H1 (cell line): ENCODE results near the gene NR2C2AP. TPM values are rescaled to one million over a fixed set of nuclear protein-coding genes. Genes with fewer than 3 reads are reported as not detected.

Experiments used
- CTCF ChIA-PET: fragments of 300-600 bp; sonication (Branson Sonifier 250); formaldehyde crosslinking; loops from one replicate; lab custom pipeline; 2021; ENCODE audit not compliant: partially characterized antibody; lab: Charles Lee
- POLR2A ChIA-PET: fragments of 300-600 bp; sonication (Branson Sonifier 250); formaldehyde crosslinking; loops from one replicate; lab custom pipeline; 2021; ENCODE audit warnings: inconsistent platforms; ENCODE audit not compliant: partially characterized antibody; lab: Charles Lee
- DNase-seq, 2 experiments: peaks; one replicate each; pipeline versions ENCODE4 v3.0.0 to v3.0.0-alpha.2; 2010 to 2022; ENCODE audit warnings: low spot score in 2 of 2, low read depth in 1 of 2, mixed read lengths in 1 of 2
- FAIRE-seq: peaks from 2 replicates; lab custom pipeline; 2011; peaks lifted over from hg19 to GRCh38; lab: Jason Lieb, UNC
- H2AFZ ChIP-seq: 2 replicates; pipeline ENCODE4 v1.8.1; 2012; ENCODE audit warnings: low read length, inconsistent platforms
- H2AK5ac ChIP-seq: 2 replicates; pipeline ENCODE4 v1.6.1; 2013; ENCODE audit warnings: low read depth, low read length
- H2BK120ac ChIP-seq: replicated peaks from 2 replicates; pipeline ENCODE3; 2013; ENCODE audit warnings: low read depth, low read length, inconsistent platforms
- H2BK12ac ChIP-seq: 2 replicates; pipeline ENCODE4 v1.6.1; 2013; ENCODE audit warnings: low read depth, low read length
- H2BK15ac ChIP-seq: 2 replicates; pipeline ENCODE4 v1.6.1; 2013; ENCODE audit warnings: low read length
- H2BK20ac ChIP-seq: 2 replicates; pipeline ENCODE4 v1.6.1; 2013; ENCODE audit warnings: low read length
- H2BK5ac ChIP-seq: 2 replicates; pipeline ENCODE4 v1.6.1; 2013; ENCODE audit warnings: low read depth, low read length
- H3K14ac ChIP-seq: 2 replicates; pipeline ENCODE4 v1.6.1; 2013; ENCODE audit warnings: inconsistent platforms; ENCODE audit not compliant: insufficient read length
- H3K18ac ChIP-seq: 2 replicates; pipeline ENCODE4 v1.6.1; 2013; ENCODE audit warnings: low read length; ENCODE audit errors: extremely low read depth
- H3K23ac ChIP-seq: 2 replicates; pipeline ENCODE4 v1.6.1; 2013; ENCODE audit warnings: inconsistent platforms; ENCODE audit not compliant: insufficient read length
- H3K23me2 ChIP-seq: 2 replicates; pipeline ENCODE4 v1.6.1; 2013; ENCODE audit warnings: low read depth, low read length
- H3K27ac ChIP-seq: 2 replicates; pipeline ENCODE4 v1.6.1; 2011; ENCODE audit warnings: low read depth, low read length, inconsistent platforms
- H3K27me3 ChIP-seq, 4 experiments: replicated peaks in 1 of 4; 1 replicate in 1 of 4; 2 replicates in 3 of 4; pipeline versions ENCODE4 v1.6.1 to v1.8.1; 2011 to 2013; ENCODE audit warnings: low read length in 3 of 4, mild to moderate bottlenecking in 3 of 4, inconsistent platforms in 2 of 4, mixed read lengths in 2 of 4, moderate library complexity in 1 of 4; ENCODE audit not compliant: control insufficient read depth in 3 of 4, insufficient read depth in 3 of 4; ENCODE audit errors: extremely low read depth in 1 of 4
- H3K36me3 ChIP-seq, 4 experiments: 2 replicates each; pipeline versions ENCODE4 v1.6.1 to v1.8.1; 2011 to 2013; ENCODE audit warnings: mild to moderate bottlenecking in 4 of 4, low read length in 3 of 4, moderate library complexity in 2 of 4, control low read depth in 1 of 4, inconsistent platforms in 1 of 4; ENCODE audit not compliant: insufficient read depth in 4 of 4, control insufficient read depth in 2 of 4
- H3K4ac ChIP-seq: replicated peaks from 2 replicates; pipeline ENCODE3; 2013; ENCODE audit warnings: low read length, low read depth, mixed read lengths, inconsistent platforms; ENCODE audit not compliant: insufficient read length
- H3K4me1 ChIP-seq, 4 experiments: replicated peaks in 1 of 4; 1 replicate in 1 of 4; 2 replicates in 3 of 4; pipeline versions ENCODE4 v1.6.1 to v1.8.1; 2011 to 2013; ENCODE audit warnings: low read length in 3 of 4, inconsistent platforms in 2 of 4, mixed read lengths in 1 of 4; ENCODE audit not compliant: insufficient read depth in 4 of 4, control insufficient read depth in 3 of 4
- H3K4me2 ChIP-seq, 2 experiments: 2 replicates each; pipeline versions ENCODE4 v1.6.1 to v1.8.1; 2011 to 2013; ENCODE audit warnings: low read depth in 2 of 2, low read length in 2 of 2, control low read depth in 1 of 2, inconsistent platforms in 1 of 2, mild to moderate bottlenecking in 1 of 2; ENCODE audit not compliant: insufficient read depth in 1 of 2
- H3K4me3 ChIP-seq, 4 experiments: fragments of 200-600, 300-600 bp in 1 of 4; sonication (generic), shearing (Covaris generic), sonication (Bioruptor Twin) in 1 of 4; 2 replicates each; pipeline versions ENCODE4 v1.5.1 to v1.8.1; 2011 to 2016; ENCODE audit warnings: low read length in 4 of 4, low read depth in 3 of 4, control low read depth in 2 of 4, inconsistent platforms in 2 of 4, mild to moderate bottlenecking in 2 of 4, mixed read lengths in 1 of 4, moderate library complexity in 1 of 4; ENCODE audit not compliant: insufficient read depth in 2 of 4; ENCODE audit errors: extremely low read depth in 1 of 4
- H3K56ac ChIP-seq: replicated peaks from 2 replicates; pipeline ENCODE3; 2013; ENCODE audit warnings: low read depth, mild to moderate bottlenecking, mixed read lengths, low read length, inconsistent platforms; ENCODE audit not compliant: insufficient read length
- H3K79me1 ChIP-seq: 2 replicates; pipeline ENCODE4 v1.6.1; 2013; ENCODE audit warnings: low read depth, low read length, control low read depth
- H3K79me2 ChIP-seq, 2 experiments: 2 replicates each; pipeline versions ENCODE4 v1.6.1 to v1.8.1; 2012 to 2013; ENCODE audit warnings: low read length in 2 of 2, mild to moderate bottlenecking in 2 of 2, inconsistent platforms in 1 of 2; ENCODE audit not compliant: insufficient read depth in 2 of 2, control insufficient read depth in 1 of 2
- H3K9ac ChIP-seq, 4 experiments: replicated peaks in 1 of 4; 1 replicate in 1 of 4; 2 replicates in 3 of 4; pipeline versions ENCODE4 v1.6.1 to v1.8.1; 2011 to 2013; ENCODE audit warnings: low read depth in 3 of 4, low read length in 3 of 4, control low read depth in 2 of 4, mild to moderate bottlenecking in 2 of 4, moderate library complexity in 2 of 4, inconsistent platforms in 1 of 4; ENCODE audit errors: extremely low read depth in 1 of 4
- H3K9me3 ChIP-seq, 2 experiments: 2 replicates each; pipeline versions ENCODE4 v1.6.1 to v1.8.1; 2012 to 2013; ENCODE audit warnings: mild to moderate bottlenecking in 2 of 2, moderate library complexity in 2 of 2, control low read depth in 1 of 2, inconsistent platforms in 1 of 2, low read depth in 1 of 2, low read length in 1 of 2, mixed read lengths in 1 of 2; ENCODE audit not compliant: insufficient read depth in 2 of 2
- H4K20me1 ChIP-seq, 2 experiments: replicated peaks in 1 of 2; 2 replicates each; pipeline versions ENCODE3 to v1.8.1; 2011 to 2013; ENCODE audit warnings: inconsistent platforms in 2 of 2, low read length in 2 of 2, mild to moderate bottlenecking in 1 of 2; ENCODE audit not compliant: insufficient read depth in 2 of 2, control insufficient read depth in 1 of 2
- H4K5ac ChIP-seq: 2 replicates; pipeline ENCODE4 v1.6.1; 2013; ENCODE audit warnings: low read length, low read depth, mixed read lengths, inconsistent platforms; ENCODE audit not compliant: insufficient read length
- H4K8ac ChIP-seq: 2 replicates; pipeline ENCODE4 v1.8.0; 2013; ENCODE audit warnings: mild to moderate bottlenecking, moderate library complexity, low read length, inconsistent platforms; ENCODE audit not compliant: insufficient read depth; ENCODE audit errors: extremely low read depth
- H4K91ac ChIP-seq: replicated peaks from 2 replicates; pipeline ENCODE3; 2013; ENCODE audit warnings: low read length, mixed read lengths, inconsistent platforms; ENCODE audit not compliant: insufficient read length
- BACH1 ChIP-seq: IDR thresholded peaks from 2 replicates; pipeline ENCODE4 v1.6.1; 2012; ENCODE audit warnings: low read length, improper control_type of control experiment
- CBX8 ChIP-seq: fragments of 300-800, 300-1000 bp; sonication (generic); IDR thresholded peaks from 2 replicates; pipeline ENCODE4 v1.7.1; 2016; ENCODE audit warnings: low read depth, low read length, borderline replicate concordance
- HDAC6 ChIP-seq: IDR thresholded peaks from one replicate; pipeline ENCODE4 v1.7.1; 2012; ENCODE audit warnings: low read depth, mild to moderate bottlenecking, inconsistent platforms, low read length, moderate library complexity
- NRF1 ChIP-seq: IDR thresholded peaks from 2 replicates; pipeline ENCODE4 v1.6.1; 2011; ENCODE audit warnings: mild to moderate bottlenecking, low read depth, low read length, improper control_type of control experiment
- SAP30 ChIP-seq: fragments of 300-600 bp; sonication (generic); IDR thresholded peaks from 2 replicates; pipeline ENCODE4 v1.7.1; 2012; ENCODE audit warnings: low read length, moderate library complexity, mild to moderate bottlenecking, inconsistent platforms; ENCODE audit not compliant: insufficient read depth, insufficient replicate concordance
- SUZ12 ChIP-seq: fragments of 200-600 bp; sonication (generic); IDR thresholded peaks from 2 replicates; pipeline ENCODE4 v1.6.1; 2012; ENCODE audit warnings: mild to moderate bottlenecking, inconsistent platforms, low read length, moderate library complexity, mixed read lengths
- TCF12 ChIP-seq: IDR thresholded peaks from 2 replicates; pipeline ENCODE4 v1.6.1; 2011; ENCODE audit warnings: low read depth, mild to moderate bottlenecking, low read length
- WGBS, 2 experiments: shearing (Covaris generic) in 1 of 2; methylation state at CpG; one replicate each; pipeline versions ENCODE4 v1.1.6 to v1.1.7; 2013 to 2015; ENCODE audit warnings: low lambda C conversion rate in 2 of 2, mixed read lengths in 2 of 2, inconsistent platforms in 1 of 2, low coverage in 1 of 2, missing lambda C conversion rate in 1 of 2; ENCODE audit not compliant: insufficient replicate concordance in 2 of 2, insufficient coverage in 1 of 2, insufficient read length in 1 of 2; ENCODE audit errors: extremely low coverage in 1 of 2, missing lambda C conversion rate in 1 of 2; 5-methylcytosine and 5-hydroxymethylcytosine counted together
- long read RNA-seq, 2 experiments: library from RNA in 1 of 2; library from capped mRNA in 1 of 2; stranded (forward); transcript quantifications; one replicate each; pipeline ENCODE4 v2.0.0, GENCODE V29; 2021; ENCODE audit warnings: inconsistent platforms in 1 of 2
- polyA minus RNA-seq, 3 experiments: library from RNA; depleted of rRNA, polyadenylated mRNA; stranded (reverse); fragments of >200 nt; gene quantifications; 1 replicate in 2 of 3; 2 replicates in 1 of 3; pipeline ENCODE4 v1.2.3, GENCODE V29; 2011
- polyA plus RNA-seq, 7 experiments: library from polyadenylated mRNA; depleted of rRNA in 3 of 7; stranded (reverse) in 5 of 7; unstranded in 2 of 7; fragments of >200 nt in 5 of 7; fragments of 200-250 nt in 2 of 7; gene quantifications; 1 replicate in 5 of 7; 2 replicates in 1 of 7; 4 replicates in 1 of 7; pipeline versions ENCODE4 v1.2.1 to v1.2.3, GENCODE V29; 2011 to 2013; ENCODE audit warnings: missing spikeins in 2 of 7, mixed read lengths in 2 of 7
- total RNA-seq: library from RNA; stranded (reverse); fragmentation: NEBNext Ultra II Directional; extraction: Animal tissue kit (Norgen Biotek cat#: 25700); gene quantifications from 2 replicates; pipeline ENCODE4 v1.2.1, GENCODE V29; 2021

Gene NR2C2AP, protein sequence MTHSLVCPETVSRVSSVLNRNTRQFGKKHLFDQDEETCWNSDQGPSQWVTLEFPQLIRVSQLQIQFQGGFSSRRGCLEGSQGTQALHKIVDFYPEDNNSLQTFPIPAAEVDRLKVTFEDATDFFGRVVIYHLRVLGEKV
- total RNA-seq = 20.5 and 24.9 TPM in 2 replicates
- 16.4 TPM in 2 replicates for polyA plus RNA-seq (2011; rRNA removed)
- polyA plus RNA-seq (2011; cell fraction: cytosol; rRNA removed) = 20.5 TPM
- 26.2 TPM for polyA plus RNA-seq (2011; cell fraction: nucleus; rRNA removed)
- polyA plus RNA-seq (2012, experiment 1 of 2) = 18.7 to 25.9 TPM (median 23.8 TPM) in 4 replicates
- 27.7 TPM for polyA plus RNA-seq (2012, experiment 2 of 2)
- polyA plus RNA-seq (2013, experiment 1 of 2) = 13.6 TPM
- 13.5 TPM for polyA plus RNA-seq (2013, experiment 2 of 2)
- polyA minus RNA-seq (2011; rRNA and poly(A)+ RNA removed) = 11.5 and 12.5 TPM in 2 replicates
- polyA minus RNA-seq (2011; cell fraction: cytosol; rRNA and poly(A)+ RNA removed) = 4.9 TPM
- 7.6 TPM for polyA minus RNA-seq (2011; cell fraction: nucleus; rRNA and poly(A)+ RNA removed)
- long read RNA-seq, experiment 1, partial matches to known transcripts = 0 of 12 reads
- long read RNA-seq, experiment 1, other reads (novel, unspliced or antisense) = 7 of 12 reads
- long read RNA-seq, experiment 2, transcript NR2C2AP-201 (5 exons, 1,293 nt) = major isoform, 17 of 39 reads
- long read RNA-seq, experiment 2, partial matches to known transcripts = 7 of 39 reads
- long read RNA-seq, experiment 2, other reads (novel, unspliced or antisense) = 7 of 39 reads

DNA sequence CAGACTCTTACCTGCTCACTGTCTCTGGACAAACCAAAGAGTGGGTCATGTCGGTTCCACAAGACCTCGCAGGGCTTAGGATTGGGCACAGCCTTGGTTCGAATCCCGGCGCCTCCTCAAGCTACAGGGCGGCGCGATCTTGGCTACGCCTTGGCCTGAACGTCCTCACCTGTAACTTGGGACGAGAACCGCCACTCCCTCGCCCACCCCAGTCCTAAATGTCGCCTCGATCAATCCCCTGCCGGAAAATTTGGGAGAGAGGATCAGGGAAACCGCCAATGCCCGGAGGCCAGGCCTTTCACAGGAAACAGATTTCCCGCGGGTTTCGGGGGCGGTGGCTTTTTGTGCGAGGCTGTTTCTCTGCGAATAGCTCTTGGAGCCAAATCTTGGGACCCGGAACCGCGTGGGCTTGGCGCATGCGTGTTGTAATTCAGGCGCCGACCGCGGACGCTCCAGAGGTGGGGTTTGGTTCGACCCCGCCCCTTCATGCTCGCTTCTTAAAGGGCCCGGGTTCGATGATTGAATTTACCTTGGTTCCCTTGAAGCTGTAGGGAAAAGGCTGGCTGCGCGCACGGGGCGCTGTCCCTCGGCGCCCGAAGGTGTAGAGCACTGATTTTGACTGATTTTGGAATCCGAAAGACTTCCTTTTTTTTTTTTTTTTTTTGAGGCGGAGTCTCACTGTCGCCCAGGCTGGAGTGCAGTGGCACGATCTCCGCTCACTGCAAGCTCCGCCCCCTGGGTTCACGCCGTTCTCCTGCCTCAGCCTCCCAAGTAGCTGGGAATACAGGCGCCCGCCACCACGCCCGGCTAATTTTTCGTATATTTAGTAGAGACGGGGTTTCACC is at the start of gene NR2C2AP:
TSS of gene NR2C2AP (minus strand) at position 403 of the 845 bp plus-strand sequence. CDS start at position 49, 354 bp downstream.
- no peaks in the 10 kb centered on the region for H3K79me2 ChIP-seq
- no peaks in the 10 kb centered on the region; the same call in 1 of the 2 replicates for H3K79me1 ChIP-seq
- H3K27me3 ChIP-seq = peaks cover 0 to 35% (median 34%) of the 10 kb centered on the region in 4 experiments; a peak in 6 of 7 replicates
- H3K23me2 ChIP-seq = peaks cover 11% of the 10 kb centered on the region
- no peak within 1 kb of the TSS for H2BK120ac ChIP-seq
- peak within 1 kb of the TSS; percentile 60 to 86 (median 72) for H3K9ac ChIP-seq
- POLR2A ChIA-PET = interaction anchor here (0.6 to 5.9 kb wide), 7 partner anchors 10 to 141 kb away, joined by 3 to 45 read pairs (median 3); partner anchors contain the start of genes BORCS8, NCAN and RFXANK
- H2BK15ac ChIP-seq = no peak within 1 kb of the TSS
- peak within 1 kb of the TSS; percentile 10; the same call in 1 of the 2 replicates for H2BK5ac ChIP-seq
- FAIRE-seq (no peak), DNase-seq (peak in 1 of 2 experiments; percentile 88)
- H3K4ac ChIP-seq = no peak within 1 kb of the TSS
- H2BK20ac ChIP-seq = 0 out of 2 replicates have a peak within 1 kb of the TSS, but pooled peaks have one; percentile 21
- H3K4me3 ChIP-seq = peak within 1 kb of the TSS; percentile 78 to 92 (median 88)
- no peak within 1 kb of the TSS for H3K23ac ChIP-seq
- no peak within 1 kb of the TSS for H3K18ac ChIP-seq
- H2BK12ac ChIP-seq = no peak within 1 kb of the TSS
- H3K4me1 ChIP-seq = peaks cover 0 to 6% (median 0%) of the 10 kb centered on the region in 4 experiments; a peak in 2 of 7 replicates
- H3K27ac ChIP-seq = no peak within 1 kb of the TSS; the same call in 1 of the 2 replicates
- H2AK5ac ChIP-seq = no peak within 1 kb of the TSS
- no peak within 1 kb of the TSS for H4K5ac ChIP-seq
- H3K56ac ChIP-seq = peak within 1 kb of the TSS; percentile 54
- H2AFZ ChIP-seq = no peak within 1 kb of the TSS
- H4K91ac ChIP-seq = peak within 1 kb of the TSS; percentile 15
- no peak within 1 kb of the TSS for H3K14ac ChIP-seq
- WGBS, 2 experiments = 16% methylated on average over 48 of the region's 60 CpGs; no CpG with 5 or more reads in 1 of the 2 experiments
- no peaks in the 10 kb centered on the region for H3K9me3 ChIP-seq
- H4K20me1 ChIP-seq = peaks cover 2 to 13% of the 10 kb centered on the region in 2 experiments
- CTCF ChIA-PET = interaction anchor here (0.6 to 1.4 kb wide), 12 partner anchors 10 to 198 kb away, joined by 3 to 4 read pairs (median 3); partner anchors contain the start of gene TM6SF2
- peak within 1 kb of the TSS; percentile 75 for H4K8ac ChIP-seq
- H3K36me3 ChIP-seq = peaks cover 0 to 10% (median 5%) of the 10 kb centered on the region in 4 experiments; a peak in 4 of 8 replicates
- H3K4me2 ChIP-seq = peak within 1 kb of the TSS; percentile 76 to 88
- 0 out of 2 replicates have a peak, but pooled peaks have one; percentile 31 for TF ChIP-seq BACH1
- TF ChIP-seq CBX8 = no peak
- TF ChIP-seq TCF12 = no peak
- TF ChIP-seq NRF1 = peak; percentile 50
- no peak for TF ChIP-seq SUZ12
- no peak for TF ChIP-seq SAP30
- no peak for TF ChIP-seq HDAC6
